Activated CD4-positive, alpha-beta T cell treated with anti-CD3 and anti-CD28 coated beads, Interleukin-2, amount 50 U/mL, for 1 hour (primary cell): ENCODE measurements around the gene MAP4K1.

Experiments
- DNase-seq: peaks from one replicate; pipeline ENCODE4 v3.0.0-alpha.2; 2020

Gene MAP4K1

DNA sequence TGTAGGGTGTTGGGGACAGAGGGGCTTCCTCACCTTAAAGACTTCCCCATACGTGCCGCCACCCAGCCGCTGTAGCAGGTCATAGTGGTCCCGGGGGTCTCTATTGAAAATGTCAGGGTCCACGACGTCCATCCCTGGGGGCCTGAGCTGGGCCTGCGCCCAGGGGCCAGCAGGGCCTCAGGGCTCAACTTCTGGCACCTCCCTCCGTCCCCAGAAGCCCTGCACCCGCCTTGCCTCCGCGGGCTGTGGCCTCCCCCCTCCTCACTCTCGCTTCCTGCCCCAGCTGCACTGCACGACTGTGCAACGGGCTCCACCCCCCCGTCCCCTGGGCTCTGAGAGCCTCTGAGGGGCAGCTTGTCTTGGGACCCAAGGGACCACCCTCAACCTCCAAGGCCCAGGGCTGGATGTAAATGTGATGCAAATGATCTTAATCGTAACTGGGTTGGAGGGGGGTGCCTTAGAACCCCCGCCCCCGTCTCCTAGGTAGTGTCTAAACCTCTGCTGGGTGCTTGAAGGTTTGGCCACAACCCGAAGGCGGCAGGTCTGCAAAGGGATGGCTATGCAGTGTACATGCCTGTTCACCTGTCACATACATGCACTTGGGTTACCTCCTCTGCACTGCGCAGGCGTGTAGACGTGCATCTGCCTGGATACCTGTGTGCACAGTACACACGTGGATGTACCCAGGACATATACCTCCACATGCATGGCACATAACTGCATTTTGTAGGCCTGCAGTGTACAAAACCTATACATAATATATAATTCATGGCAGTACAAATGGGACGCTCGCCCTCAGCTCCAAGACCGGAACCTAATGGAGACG lies at the start of gene MAP4K1:
Gene MAP4K1 (minus strand): TSS at position 190 of the 826 bp plus-strand sequence. CDS start 58 bp downstream, at position 132.
- DNase-seq: peak; percentile 57

DNA sequence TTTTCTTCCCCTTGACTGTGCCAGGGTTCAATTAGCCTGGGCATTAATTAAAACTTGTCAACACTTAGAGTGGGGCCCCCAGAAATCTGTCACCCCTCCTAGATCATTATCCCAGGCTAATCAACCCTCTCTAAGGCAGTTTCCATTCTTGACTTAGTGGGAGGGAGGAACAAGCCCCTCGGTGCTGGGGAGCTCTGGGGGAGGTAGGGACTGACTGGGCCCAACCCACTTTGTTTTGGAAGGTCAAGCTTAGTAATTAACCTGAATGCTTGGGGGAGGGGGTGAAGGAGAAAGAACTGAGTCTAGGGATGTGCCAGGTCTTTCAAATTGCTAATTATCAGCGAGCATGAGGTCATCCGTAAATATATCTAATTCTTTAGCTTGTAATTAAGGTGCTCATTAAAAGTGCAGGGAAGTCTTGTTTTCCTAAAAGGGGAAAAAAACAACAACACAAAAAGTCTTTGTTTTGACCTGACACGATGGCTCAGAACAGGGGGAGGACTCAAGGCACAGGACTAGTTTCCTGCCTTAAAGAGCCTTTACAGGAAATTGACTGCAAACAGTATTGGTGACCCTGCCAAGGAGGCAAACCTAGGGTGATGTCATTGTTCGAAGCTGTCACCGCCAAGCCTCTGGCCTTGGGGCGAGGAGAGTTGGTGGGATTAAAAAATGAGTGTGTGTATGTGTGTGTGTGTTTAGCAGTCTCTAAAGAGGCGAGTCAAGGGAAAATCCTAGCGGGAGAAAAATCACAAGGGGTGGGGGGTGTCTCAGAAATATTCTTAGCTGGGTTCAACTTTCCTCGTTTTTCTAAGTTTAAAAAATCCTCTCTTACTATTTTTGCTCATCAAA lies 49.1 kb upstream of the MAP4K1 start:
- DNase-seq: no peak

DNA sequence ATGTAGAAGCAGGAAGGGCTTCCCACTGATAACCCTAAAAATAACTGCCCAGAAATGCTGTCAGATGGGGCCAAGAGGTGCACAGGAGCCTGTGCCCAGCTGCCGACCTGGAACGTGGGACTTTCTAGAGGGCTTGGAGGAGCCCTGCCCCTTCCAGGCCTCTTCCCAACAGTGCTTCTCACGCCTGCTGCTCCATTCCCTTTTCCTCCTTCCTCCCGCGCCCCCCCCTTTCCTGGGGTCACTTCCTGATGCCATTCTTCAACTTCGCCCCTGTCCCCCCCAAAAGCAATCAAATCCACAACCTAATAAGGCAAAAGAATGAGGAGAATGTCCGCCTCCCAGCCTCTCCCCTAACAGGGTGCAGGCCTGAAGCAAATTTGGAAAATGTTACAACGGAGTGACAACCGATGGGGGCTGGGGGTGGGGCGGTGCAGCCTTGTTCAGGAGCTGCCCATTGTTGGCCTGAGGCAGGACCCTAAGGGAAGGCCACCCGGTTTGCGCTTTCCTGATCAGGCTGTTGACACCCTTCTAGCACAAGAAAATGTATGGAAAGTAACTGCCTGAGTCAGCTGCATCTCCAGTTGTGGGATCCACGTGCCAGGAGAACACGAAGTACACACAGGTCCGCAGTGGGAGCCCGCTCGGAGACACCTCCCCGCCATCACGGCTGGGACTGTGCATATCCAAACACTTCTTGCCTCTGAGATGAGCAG lies 48.4 kb upstream of the MAP4K1 start:
- no peak for DNase-seq

DNA sequence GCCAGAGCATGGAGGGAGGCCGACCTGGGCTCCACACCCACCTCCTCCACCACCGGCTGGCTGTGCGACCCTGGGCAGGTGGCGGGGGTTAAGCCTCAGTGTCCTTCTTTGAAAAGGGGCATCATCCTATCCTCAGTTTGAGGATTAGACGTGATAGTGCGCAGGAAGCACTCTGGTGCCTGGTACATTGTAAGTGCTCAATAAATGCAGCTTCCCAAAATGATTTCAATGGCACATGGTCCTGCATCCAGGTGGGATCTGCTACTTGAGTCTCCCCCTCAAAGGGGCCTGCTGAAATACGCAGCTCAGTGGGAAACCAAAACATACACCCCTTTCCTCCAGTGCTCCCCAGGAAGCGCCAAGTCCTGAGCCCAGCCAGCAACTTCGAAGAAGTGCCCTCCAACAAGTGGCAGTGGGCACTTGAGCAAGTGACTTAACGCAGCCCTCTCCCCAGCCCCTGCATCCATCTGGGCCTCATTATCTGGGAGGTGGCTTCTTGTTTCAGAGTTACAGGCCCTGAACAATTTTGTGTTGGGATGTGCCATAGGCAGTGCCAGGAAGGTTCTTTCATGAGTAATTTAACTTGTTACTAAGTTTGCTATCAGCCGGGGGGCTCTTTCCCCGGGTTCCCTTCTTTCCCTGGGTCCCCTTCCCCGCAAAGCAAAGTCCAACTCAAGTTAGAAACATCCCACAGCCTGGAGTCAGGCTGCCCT lies 47.6 kb upstream of the MAP4K1 start:
- no peak for DNase-seq

DNA sequence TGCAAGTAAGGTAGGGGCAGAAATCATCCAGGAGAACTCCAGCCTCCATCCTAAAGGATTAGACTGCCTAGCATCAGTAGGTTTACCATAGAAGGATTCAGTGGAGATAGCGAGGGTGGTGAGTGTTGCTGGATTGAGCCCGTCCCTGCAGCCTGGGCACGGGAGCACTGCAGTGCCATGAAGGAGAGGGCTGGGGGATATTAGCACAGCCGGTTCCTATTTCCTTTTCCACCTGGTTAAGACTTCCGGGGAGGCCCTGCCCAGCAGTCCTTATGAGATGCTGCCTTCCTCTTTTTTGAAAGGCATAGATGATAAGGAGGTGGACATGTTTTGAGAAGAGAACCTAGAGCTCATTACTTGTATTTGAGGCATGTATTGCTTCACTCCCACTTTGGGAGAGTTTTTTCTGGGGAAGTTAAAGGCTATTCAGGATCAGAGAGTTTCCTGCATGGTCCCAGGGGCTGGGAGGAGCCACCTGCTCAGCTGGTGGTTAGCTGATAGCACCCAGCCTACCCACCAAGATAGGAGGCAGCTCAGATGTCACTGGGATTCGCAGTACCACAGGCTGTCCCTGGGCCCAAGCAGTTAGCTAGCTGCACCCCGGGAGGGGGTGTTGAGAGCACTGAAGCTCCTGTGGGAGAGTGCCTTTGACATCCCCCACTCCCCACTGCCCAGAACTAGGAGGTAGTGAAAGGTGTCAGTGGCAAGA lies 46.9 kb upstream of the MAP4K1 start:
- DNase-seq: no peak

DNA sequence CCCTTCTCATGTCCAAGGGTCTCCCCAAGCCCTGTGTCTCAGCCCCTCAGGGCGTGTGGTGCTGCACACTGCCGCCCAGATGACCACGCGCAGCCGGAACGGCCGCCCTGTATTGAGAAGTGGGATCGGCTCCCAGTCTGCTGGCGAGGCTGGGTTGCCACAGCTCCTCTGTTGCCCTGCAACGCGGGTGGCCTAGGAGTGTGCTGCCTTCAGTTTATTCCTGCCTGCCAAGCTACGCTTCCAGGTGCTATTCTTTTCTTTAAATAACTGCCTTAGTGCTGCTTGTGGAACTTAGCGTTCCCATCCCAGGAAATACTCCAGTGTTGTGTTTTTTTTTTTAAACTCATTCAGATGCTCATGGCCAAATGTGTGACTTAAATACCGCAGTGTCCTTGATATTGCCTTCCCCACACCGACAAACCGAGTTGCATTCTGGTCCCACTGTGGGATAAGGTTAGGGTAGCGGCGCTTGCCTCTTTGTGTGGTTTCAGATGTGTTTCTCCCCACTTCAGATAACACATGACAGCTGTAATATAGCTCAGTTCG lies 46.3 kb upstream of the MAP4K1 start:
- no peak for DNase-seq

DNA sequence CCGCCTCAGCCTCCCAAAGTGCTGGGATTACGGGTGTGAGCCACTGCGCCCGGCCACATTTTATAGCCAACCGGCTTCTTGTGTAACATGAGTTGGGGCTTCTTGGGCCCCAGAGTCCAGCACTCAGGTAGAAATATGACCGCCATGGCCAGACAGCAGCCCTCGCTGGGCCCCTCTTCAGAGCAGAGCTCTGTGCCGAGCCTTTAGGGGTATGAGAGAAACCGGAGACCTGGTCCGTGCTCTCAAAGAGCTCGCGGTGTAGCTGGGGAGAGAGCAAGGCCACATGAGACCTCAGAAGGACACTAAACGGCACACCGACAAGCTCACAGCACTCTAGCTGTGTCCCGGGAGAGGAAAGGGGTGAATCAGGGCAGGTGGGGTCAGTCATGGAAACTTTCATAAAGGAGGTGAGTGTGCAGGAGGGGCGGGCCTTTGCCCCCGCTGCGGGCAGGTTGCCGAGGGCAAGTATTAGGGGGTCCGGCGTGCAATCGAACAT lies 45.5 kb upstream of the MAP4K1 start:
- DNase-seq: no peak

DNA sequence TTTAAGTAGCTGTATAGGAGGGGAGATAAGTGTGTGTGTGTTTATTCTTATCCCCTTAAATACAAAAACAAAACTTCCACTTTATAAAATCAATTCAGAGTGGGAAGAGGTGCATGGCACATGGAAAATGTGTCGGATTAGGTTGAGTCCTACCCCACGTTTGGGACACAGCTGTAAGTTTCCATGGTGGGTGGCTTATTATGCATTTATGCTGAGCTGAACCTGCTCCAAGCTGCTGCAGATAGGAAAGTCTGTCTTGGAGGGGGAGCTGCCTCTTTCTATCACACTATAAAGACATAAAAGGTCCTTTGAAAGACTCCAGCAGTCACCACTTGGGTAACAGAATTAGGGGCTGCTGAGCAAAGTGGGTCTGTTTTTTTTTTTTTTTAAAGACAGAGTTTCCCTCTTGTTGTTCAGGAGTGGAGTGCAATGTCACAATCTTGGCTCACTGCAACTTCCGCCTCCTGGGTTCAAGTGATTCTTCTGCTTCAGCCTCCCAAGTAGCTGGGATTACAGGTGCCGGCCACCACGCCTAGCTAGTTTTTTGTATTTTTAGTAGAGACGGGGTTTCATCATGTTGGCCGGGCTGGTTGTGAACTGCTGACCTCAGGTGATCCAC lies 44.9 kb upstream of the MAP4K1 start:
- DNase-seq: no peak

DNA sequence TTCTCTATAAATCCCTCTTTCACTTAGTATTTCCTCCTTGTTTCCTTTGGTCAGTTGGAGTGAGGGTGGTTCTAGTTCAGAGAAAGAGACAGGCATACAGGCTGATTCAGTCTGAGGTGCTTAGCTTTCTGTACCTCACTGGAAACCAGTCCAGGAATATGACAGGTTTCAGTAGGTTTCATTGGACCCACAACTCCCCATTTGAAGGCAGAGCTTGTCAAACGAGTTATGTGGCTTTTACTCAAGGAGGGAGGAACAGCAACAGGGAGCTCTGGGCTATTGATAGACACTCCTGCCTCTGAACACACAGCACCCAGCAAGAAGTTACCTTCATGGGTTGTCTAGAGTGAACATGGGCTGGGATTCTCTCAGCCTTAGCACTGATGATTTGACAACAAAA lies 44.2 kb upstream of the MAP4K1 start:
- no peak for DNase-seq

DNA sequence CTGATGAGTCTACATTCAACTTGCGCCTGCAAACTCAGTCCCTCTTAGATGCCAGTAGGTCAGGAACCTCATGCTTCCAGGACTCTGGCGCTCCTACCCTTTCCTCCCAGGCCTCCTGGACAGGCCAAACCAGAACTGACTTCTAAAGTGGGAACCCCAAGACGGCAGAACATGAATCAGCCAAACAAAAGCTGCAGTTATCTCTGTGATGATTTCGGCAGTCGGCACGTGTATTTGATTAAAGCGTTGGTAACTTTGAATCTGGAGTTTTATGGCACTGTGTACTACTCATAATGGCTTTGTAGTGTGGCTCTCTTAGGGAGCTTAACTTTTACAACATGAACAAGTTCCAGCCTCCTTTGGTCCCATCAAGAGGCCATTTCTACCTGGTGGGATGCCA lies 43.4 kb upstream of the MAP4K1 start:
- no peak for DNase-seq

DNA sequence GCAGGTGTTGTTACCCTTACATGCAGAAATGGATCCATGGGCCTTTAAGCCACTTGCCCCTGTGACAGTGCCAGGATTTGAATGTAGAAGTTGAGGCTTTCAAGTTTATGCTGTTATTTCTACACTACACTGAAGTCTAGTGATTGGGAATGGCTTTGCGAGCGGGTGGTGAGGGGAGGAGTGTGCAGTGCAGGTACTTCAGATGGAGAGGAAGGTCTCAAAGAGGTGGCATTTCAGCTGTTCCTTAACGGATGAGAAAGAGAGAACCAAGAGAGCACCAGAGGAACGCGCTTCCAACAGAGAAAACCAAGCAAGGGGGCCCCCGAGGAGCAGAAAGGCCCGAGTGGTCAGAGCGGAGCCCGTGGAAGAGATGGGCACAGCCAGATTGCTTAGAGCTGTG lies 43.0 kb upstream of the MAP4K1 start:
- DNase-seq: no peak

DNA sequence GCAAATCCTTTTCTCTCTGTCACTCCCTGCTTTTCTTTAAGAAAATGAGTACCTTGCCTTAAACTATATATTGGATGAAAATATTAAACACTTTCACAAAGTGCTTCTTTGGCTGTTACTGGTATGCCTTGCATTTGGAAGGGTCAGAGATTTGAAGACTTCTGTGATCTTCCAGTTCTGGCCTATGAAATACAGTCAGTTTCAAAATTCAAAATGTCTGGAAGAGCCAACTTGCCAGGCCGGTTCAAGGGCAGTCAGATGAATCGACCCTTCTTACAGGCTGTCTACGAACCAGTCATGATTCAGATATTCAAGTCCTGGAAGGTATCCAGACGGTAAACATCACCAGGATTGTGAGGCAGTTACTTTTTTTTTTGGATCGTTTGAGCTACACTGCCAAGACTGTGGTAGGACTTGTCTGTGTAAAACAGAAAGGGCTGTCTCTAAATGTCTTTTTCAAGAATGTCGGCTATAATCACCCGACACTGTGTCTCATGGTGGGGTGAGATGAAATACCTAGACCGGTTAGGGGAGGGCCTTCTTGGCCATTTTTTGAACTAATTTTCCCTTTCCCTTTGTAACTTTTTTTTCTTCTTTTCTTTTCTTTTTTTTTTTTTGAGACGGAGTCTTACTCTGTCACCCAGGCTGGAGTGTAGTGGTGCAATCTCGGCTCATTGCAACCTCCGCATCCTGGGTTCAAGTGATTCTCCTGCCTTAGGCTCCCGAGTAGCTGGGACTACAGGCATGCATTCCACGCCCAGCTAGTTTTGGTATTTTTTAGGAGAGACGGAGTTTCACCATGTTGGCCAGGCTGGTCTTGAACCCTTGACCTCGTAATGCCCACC lies 40.9 kb upstream of the MAP4K1 start:
- DNase-seq: no peak

DNA sequence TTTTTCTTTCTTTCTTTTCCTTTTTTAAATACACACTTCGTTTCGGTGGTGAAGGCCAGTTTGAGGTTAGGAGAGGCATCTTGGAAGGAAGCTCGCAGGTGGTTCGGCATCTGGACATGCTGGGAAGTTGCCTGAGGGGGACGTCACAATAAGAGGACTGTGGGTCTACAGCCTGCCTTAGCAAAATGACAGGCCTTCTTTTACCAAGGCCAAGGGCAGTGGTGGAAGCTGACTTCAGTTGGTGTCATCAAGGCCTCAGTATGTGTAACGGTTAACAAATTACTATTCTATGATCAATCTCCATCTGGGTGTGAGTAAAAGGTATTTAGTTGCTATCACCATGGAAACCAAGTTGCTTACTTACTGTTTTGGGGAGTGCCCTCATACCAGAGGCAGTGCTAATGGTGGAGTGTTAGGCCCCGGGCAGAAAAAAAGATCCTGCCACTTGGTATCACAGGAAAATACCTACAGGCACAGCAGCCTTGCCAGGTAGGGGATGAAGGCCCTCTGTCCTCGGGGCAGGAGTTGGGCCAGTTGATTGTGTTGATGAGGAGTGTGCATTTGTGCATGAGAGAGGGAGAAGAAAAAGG lies 40.0 kb upstream of the MAP4K1 start:
- DNase-seq: no peak

DNA sequence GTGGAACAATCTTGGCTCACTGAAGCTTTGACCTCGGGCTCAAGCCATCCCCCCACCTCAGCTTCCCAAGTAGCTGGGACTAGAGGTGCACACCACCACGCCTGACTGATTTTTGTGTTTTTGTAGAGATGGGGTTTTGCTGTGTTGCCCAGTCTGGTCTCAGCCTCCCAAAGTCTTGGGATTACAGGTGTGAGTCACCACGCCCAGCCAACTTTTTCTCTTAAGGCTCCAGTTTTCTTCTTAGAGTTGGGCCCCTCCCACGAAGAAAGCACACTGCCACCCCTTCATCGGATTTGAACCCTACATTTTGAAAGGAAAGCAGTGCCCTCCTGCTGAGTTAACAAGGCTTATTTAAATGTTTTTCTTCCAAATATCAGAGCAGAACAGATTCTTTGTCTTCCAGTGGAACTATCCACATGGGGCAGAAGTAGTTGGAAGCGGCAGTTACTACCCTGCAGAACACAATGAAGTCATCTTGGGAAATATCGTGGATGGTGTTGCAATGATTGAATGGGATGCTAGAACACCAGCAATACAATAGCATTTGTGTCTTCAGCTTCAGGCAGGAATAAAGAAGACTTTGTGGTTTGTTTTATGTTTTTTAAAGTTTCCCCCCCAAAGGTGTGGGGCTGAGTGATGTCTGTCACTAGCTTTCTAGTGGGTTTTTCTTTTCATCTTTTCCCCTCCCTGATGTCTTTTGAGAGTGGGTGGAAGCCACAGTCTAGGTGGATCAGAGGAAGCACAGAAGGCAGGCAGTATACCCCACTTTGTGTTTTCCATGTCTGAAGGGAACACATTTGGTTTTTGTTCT lies 38.6 kb upstream of the MAP4K1 start:
- DNase-seq: peak; percentile 38

DNA sequence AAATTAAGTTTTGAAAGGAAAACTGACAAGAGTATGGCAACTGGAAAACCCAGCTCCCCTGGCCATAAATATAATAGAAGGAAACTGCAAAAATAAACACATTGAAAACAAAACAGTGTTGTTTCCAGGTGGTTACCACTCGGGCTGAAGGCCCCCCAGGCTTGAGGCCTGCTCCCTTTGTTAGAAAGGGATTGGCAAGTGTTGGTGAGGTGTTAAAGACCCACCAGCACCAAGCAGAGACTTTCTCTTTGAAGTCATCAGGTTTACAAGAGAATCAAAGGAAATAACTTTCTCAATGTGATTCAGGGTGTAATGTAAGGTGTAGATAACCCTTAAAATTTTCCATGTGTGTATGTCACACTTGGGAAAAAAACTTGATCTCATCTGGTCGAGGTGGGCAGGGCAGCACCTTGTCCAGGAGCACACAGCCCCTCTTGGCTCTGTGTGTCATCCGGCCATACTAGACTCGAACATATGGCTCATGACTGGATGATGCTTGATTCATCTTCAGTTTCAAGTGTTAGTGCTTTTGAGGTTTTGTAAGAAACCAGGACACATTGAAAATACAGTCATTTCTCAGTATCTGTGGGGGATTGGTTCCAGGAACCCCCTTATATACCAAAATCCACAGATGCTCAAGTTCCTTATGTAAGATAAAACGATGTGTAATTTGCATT lies 37.5 kb upstream of the MAP4K1 start:
- DNase-seq: no peak

DNA sequence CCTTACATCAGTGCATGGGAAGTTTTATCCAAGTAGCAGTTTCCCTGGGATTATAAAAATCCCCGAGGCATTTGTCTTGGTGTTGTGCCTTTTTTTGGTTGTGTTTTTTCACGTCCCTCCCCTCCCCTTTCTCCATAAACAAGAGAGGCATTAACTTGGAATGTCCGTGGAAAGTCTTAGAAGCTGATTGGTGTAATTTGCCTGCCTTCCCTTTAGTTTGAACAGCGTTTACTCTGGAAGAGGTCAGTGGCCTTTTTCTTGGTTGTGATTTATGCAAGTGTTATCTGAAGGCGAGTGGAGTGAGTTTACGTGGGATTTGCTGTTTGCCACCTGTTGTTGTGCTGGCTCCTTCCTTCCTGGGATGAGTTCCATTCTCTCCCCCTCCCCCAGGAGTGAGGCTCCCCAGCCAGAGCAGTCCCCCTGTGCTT lies 36.9 kb upstream of the MAP4K1 start:
- no peak for DNase-seq

DNA sequence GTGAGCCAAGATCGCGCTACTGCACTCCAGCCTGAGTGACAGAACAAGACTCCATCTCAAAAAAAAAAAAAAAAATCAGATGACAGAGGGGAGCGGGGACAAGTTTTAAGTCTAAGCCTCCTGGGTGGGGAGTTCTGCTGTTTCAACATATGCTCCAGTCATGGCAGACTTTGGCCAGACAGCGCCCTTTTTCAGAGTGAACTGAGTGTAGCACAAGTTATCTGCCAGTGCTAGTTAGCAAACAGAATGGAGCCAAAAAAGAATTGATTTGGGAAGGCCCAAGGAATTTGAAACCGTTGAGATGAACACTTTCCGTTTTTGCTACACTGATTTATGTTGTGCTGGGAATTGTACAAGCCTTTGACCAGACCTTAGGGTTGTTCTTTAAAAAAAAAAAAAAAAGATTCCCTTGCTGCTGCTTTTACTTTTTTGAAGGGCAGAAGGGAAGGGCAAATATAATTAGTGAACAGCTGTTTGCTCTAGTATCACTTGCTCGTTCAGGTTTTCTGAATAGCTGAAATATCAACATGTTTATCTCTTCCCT lies 35.3 kb upstream of the MAP4K1 start:
- no peak for DNase-seq
